Peyer's patch (tissue), 4 donors: ENCODE measurements around the gene TPI1.
"Not testable (repeated sequence)": the region's sequence is repeated elsewhere in the genome, so short reads cannot be mapped to it uniquely, and the experiment has no call there.

ENCODE experiments used
- POLR2A ChIP-seq, 2 donors: fragments of 450-650 bp; IDR thresholded peaks; one replicate each; pipeline ENCODE4 v1.5.1; 2017; ENCODE audit warnings: antibody characterized with exemption in 2 of 2, mild to moderate bottlenecking in 2 of 2, moderate library complexity in 2 of 2
- TF ChIP-seq, protein P1 (sequence below), 6 experiments: fragments of 450-650 bp in 4 of 6; fragments of 200-600 bp in 2 of 6; sonication (generic) in 1 of 6; IDR thresholded peaks; one replicate each; pipeline ENCODE4 v1.5.1; 2017 to 2019; ENCODE audit warnings: antibody characterized with exemption in 6 of 6, mild to moderate bottlenecking in 3 of 6, moderate library complexity in 1 of 6

DNA sequence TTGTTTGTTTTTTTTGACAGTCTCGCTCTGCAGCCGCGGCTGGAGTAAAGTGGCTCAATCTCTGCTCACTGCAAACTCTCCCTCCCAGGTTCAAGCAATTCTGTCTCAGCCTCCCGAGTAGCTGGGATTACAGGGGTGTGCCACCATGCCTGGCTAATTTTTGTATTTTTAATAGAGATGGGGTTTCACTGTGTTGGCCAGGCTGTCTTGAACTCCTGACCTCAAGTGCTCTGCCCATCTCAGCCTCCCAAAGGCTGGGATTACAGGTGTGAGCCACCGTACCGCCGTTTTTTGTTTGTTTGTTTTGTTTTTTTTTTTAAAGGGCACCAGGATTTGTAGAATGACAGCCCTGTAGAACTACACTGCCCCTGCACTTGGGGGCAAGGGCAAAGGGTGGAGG lies 21.5 kb downstream of the TPI1 start:
- not testable (repeated sequence) for TF ChIP-seq POLR2A (IDR thresholded peaks at IDR 0.05)
- TF ChIP-seq, protein P1, sequence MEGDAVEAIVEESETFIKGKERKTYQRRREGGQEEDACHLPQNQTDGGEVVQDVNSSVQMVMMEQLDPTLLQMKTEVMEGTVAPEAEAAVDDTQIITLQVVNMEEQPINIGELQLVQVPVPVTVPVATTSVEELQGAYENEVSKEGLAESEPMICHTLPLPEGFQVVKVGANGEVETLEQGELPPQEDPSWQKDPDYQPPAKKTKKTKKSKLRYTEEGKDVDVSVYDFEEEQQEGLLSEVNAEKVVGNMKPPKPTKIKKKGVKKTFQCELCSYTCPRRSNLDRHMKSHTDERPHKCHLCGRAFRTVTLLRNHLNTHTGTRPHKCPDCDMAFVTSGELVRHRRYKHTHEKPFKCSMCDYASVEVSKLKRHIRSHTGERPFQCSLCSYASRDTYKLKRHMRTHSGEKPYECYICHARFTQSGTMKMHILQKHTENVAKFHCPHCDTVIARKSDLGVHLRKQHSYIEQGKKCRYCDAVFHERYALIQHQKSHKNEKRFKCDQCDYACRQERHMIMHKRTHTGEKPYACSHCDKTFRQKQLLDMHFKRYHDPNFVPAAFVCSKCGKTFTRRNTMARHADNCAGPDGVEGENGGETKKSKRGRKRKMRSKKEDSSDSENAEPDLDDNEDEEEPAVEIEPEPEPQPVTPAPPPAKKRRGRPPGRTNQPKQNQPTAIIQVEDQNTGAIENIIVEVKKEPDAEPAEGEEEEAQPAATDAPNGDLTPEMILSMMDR (IDR thresholded peaks at IDR 0.05): not testable (repeated sequence)
